Epithelial cell of prostate (primary cell): ENCODE data around the gene SORL1-AS1.
"Not testable (repeated sequence)": the region's sequence is repeated elsewhere in the genome, so short reads cannot be mapped to it uniquely, and the experiment has no call there.

Source experiments
- DNase-seq: peaks from one replicate; pipeline ENCODE4 v3.0.0-alpha.2; 2011; ENCODE audit warnings: low read depth, low spot score
- H3K27ac ChIP-seq: fragments of 450-650 bp; 2 replicates; pipeline ENCODE4 v1.5.1; 2017; ENCODE audit warnings: mild to moderate bottlenecking

Gene SORL1-AS1

DNA sequence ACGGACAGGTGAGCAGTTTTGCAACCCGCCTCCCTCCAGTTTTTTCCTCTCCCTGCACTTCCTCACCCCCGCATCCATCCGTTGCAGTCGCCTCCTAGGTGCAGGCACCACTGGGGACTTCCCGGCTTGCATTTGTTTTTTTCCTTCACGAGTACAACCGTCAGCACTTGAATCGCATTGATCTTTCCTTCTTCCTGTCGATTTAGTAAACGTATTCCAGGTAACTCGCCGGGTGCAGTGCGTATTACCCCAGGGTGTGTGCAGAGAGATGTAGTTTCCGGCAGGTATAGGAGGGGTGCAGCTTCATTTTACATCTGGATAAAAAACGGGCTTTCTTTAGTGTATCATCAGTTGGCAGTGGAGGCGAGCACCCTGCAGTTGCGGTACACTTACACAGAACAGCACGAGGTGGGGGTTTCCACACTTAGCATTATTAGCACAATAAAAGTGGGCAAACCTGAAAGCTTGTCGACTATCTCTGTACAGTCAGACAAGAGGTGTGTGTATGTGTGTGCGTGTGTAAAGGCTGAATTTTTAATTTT lies at the start of gene SORL1-AS1:
Gene SORL1-AS1 (minus strand): TSS at position 359 of the 542 bp plus-strand sequence.
- no peak for DNase-seq
- H3K27ac ChIP-seq: peak within 1 kb of the TSS; percentile 36

DNA sequence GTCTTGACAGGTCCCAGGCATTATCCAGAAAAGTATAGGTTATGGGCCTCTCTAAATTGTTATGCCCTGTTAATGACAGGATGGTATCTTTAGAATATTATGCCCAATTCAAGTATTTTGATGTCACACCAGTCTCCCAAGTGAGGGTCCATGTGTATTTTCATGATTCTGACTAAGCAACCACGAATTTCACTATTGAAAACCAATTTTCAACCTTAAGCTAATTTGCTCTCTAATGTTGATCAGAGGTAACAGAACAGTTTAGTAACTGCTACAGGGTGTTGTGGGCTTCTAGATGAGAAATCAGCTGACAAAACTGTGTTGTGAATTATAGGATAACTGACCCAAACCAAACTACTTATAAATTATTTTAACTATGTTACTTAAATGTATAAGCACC lies 48.0 kb upstream of the SORL1-AS1 start:
- DNase-seq: no peak
- no peak overlapping the region for H3K27ac ChIP-seq

DNA sequence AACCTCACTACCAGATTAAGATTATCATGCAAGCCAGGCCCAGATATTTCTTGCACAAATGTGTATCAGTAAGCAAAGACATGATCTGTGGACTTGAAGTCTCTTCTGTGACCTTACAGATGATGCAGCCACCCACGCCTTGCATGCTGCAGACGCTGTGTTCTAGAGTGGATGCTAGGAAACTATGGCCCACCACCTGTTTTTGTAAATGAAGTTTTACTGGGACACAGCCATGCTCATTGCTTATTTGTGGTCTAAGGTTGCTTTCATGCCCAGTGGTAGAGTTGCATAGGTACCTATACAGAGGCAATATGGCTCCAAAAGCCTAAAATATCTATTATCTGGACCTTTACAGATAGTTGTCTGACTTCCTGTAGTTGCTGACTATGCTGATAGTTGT lies 47.5 kb upstream of the SORL1-AS1 start:
- no peak overlapping the region for H3K27ac ChIP-seq
- DNase-seq: no peak

DNA sequence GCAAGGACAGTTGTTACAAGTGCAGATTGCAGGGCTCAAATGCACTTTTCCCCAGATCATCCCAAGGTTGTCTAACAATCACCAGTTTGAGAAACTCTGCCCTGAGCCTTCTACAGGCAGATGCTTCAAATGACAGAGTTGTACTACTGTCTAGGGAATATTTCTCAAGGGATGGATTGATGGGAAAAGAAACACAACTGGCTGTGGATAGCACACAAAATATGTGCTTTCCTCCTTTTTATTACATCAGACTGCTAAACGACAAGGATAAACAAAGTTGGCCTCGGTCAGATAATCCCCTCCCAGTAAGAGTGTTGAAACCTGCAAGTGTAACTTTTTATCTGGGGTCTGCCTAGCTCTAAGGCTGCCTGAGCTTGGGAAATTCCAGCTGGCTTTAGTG lies 46.6 kb upstream of the SORL1-AS1 start:
- DNase-seq: no peak
- H3K27ac ChIP-seq: no peak overlapping the region

DNA sequence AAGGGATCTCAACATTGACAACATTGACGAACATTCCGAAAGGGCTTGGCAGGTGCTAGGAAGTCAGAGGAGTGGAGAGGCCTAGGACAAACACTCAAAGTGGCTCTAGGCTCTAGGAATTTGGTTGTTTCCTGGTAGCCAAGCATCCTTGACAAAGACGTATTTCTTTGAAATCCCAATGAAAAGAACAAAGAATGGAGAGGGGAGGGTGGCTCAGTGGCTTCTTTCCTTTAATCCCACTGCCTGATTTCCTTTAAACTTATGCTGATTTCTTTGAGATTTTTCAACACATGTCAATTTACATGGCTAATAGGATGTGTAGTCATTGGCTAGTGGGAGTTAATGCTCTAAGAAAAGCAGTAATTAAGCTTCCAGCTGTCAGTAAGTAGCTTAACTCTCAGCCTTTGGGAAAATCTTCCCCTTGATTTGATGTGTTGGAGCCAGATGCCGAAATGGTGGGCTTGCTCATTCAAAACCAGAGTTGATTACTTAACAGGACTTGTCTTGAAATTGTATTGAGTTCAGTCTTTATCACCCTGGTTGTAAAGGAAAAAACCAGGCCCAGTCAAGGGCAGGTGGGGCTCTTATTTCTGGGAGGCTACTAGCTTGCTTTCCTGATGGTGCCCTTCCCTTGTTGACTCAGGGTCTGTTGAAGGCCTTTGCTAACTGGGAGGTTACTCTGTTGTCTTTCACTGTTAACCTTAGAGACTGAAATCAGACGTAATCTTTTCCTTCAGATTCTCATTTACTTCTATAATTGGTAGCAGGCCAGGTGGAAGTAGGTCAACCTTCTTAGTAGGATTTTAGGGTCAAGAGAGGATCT lies 44.6 kb upstream of the SORL1-AS1 start:
- H3K27ac ChIP-seq: no peak overlapping the region
- DNase-seq: no peak

DNA sequence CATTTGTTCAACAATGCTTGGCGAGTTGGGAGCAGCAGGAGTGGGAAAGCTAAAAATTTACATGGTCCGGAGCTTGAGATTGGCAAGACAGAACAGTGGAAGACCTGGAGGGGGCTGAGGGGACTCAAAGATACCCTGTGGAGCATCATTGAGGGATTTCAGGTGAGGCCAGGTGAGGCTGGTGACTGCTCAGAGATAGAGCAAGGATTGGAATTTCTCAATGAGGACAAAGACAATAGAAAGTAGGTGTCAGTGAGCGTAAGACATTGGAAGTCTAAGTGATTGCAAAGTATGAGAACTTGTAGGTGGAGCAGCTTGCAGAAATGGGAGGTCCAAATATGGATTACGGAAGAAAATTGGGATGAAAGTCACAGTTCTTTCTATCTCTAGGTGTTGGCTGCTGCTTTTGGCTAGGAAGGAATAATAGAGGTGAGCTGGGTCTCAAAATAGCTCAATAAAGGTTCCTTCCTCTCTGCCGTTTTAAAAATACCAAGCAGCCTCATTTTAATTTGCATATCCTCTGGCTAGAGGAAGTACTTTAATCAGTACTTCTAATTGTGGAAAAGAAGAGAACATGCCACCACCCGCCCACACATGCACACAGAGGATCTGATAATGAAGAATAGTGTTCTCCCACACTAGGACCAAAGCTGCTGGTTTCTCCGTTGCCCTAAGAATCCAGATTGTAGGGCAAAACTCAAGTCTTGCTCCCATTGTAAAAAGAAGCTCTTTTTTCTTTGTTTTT lies 41.8 kb upstream of the SORL1-AS1 start:
- no peak for DNase-seq

DNA sequence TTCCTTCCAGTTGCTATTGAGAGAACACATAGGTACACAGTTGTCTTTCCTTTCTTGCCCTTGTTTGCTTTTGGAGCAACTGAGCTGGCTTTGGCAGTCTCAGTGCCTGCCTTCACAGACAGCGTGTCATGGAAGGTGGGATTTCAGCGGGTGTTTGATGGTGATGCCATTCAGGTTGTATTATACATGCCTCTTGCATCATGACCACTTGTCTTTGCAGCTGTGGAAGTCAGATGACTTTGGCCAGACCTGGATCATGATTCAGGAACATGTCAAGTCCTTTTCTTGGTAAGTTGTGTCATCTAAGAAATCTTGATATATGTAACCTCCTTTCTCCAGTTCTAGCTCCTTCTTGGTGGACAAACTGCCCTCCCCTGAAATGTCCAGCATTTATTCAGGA lies 37.1 kb upstream of the SORL1-AS1 start:
- DNase-seq: no peak
- no peak overlapping the region for H3K27ac ChIP-seq

More for the DNA sequence above, 41.8 kb upstream of the SORL1-AS1 start:
- no peak overlapping the region for H3K27ac ChIP-seq

DNA sequence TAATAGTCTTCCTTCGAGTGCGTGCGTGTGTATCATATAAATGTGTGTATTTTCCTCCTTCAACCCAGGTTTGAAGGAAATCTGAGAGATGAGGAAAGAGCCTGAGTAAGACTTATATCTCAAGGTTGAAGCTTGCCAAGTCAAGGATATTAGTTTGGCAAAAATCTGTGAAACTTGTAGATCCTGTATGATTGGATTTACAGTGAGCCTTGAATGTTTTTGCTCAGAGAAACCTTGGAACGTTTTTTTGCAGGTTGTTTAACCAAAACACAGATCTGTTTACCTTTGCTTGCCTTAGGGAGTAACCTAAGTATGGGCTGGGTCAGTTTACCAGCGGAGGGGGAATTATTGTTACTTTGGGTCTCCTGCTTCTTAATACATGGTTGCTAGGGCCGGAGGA lies 35.9 kb upstream of the SORL1-AS1 start:
- H3K27ac ChIP-seq: no peak overlapping the region
- DNase-seq: no peak

DNA sequence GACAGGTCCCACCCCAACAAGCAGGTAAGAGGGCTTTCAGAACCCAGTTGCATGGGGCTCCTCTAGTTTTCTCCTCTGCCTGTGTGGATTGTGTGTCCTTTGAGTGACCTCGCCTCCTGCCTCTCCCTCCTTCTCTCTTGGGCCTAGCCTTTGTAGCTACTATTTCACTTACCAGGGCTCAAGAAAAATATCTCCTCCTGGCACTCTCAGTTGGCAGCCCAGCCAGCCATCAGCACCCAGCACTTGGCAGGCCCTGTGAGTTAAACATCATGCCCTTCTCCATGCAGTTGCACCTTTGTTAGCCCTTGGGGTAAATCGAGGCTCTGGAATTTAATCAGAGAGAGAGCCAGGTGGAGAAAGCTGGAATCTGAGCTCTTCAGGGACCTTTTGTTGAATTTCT lies 35.4 kb upstream of the SORL1-AS1 start:
- no peak for DNase-seq
- no peak overlapping the region for H3K27ac ChIP-seq

DNA sequence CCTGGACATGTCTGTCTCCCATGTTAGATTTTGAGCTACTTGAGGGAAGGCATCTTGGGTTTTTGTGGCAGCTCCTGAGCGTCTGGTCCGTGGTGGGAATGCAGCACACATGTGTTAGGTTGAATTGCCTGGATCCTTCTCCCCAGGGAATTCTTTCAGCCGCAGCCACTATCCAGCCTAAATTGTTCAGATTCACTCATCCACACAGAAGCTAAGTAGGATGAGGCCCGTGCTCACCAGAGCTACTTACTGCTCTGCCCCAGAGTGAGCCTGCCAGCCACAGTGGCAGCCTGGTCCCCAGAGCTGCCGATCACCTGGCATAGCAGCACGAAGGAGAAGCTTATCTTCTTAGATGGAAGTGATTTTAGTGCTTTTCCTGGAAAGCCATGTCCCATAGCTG lies 34.4 kb upstream of the SORL1-AS1 start:
- no peak for DNase-seq
- H3K27ac ChIP-seq: no peak overlapping the region

DNA sequence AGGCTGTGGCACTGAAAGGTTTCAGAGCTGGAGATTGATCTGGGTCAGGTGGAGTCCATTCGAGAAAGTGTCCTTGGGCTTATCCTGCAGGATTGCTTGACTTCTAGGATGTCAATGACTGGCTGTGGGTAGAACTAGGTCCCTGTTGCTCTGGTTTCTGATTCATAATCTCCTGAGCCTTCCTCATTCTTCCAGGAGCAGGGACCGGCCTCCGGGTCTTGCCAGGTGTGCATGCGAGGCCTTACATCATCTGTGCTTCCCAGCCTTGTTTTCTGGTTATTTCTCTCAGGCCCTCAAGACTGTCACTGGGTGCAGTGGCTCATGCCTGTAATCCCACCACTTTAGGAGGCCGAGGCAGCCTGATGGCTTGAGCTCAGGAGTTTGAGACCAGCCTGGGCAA lies 33.3 kb upstream of the SORL1-AS1 start:
- no peak for DNase-seq
- no peak overlapping the region for H3K27ac ChIP-seq

DNA sequence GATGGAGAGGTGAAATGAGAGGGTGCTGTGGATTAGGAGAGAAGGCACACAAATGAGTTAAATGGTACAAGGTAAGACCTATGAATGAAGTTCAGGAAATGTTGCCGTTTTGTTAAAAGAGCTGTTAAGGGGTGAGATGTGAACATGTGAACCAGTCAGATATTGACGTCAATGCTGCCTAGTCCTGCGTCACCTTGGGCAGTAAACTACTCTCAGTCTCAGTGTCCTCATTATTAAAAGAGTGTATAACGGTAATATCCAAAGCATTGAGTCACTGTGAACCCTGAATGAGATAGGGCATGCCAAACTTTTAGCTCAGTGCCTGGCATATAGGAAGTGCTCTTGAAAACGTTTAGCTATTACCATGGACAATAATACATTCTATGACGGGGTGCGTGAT lies 32.4 kb upstream of the SORL1-AS1 start:
- no peak for DNase-seq
- H3K27ac ChIP-seq: no peak overlapping the region

DNA sequence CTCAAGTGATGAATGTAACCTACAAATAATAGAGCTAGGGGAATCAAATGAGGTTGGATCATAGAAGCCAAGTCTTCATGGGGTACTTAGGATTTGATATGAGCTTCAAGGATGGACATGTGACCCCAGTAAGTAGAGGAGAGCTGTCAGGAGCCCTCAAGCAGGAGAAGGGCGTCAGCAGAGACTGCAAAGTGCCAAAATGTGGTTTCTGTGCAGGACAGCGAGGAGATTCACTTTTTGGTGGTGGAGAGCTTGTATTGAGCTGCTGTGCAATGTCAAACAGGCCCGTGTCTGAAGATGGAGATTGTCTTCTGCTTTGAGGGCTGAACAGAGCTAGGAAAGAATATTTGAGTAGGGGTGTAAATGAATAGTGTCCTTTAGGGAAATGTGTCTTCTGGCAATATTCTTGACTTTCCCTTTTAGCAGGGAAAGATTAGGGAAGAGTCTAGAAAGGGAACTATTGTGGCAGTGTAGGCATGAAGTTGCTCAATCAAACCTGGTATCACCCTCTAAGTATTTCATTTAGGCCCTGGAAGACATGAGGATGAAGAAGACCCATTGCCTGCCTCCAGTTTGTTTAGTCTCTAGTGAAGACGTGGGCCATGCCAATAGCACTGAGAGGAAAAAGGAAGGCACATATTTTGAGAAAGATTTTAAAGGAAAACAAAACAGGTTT lies 31.2 kb upstream of the SORL1-AS1 start:
- H3K27ac ChIP-seq: no peak overlapping the region
- no peak for DNase-seq

DNA sequence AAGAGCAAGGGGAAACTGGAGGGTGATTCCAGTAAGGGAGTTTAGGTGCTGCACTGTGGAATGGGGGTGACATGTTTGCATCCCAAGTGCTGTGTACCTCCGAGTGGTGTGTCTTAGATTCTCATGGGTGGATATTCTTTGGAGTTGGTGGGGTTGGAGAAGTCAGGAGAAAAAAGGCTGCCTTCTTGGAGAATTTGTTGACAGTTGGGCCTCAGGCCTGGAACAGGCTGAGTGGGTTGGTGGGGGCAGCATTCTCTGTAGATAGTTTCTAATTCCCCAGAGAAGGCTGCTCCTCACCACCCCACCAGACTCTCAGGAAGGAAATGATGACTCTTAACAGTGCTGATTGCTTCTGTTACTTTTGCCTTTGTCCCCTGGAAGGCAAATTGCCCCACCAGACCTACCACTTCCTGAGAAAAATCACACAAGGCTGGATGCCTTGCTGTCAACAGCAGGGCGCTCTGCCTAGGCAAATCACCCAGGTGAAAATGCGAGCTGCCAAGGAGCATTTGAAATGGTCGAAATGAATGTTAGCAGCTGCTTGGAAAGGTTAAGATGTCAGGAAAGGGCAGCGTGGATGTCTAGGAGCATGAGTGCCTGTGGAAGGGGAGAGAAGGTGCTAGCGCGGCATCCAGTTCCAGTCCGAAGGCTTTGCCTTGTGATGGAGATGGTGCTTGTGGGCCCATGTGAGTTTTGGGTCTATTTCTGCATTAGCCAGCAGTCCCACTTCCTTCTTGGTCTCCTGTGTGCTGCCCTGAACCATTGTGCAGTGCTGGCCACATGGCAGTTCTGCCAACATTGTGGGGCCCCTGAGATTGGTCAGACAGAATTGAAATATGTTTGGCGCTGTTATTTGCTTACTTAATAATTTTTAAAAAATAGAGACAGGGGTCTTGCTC lies 29.7 kb upstream of the SORL1-AS1 start:
- no peak for DNase-seq
- H3K27ac ChIP-seq: no peak overlapping the region

DNA sequence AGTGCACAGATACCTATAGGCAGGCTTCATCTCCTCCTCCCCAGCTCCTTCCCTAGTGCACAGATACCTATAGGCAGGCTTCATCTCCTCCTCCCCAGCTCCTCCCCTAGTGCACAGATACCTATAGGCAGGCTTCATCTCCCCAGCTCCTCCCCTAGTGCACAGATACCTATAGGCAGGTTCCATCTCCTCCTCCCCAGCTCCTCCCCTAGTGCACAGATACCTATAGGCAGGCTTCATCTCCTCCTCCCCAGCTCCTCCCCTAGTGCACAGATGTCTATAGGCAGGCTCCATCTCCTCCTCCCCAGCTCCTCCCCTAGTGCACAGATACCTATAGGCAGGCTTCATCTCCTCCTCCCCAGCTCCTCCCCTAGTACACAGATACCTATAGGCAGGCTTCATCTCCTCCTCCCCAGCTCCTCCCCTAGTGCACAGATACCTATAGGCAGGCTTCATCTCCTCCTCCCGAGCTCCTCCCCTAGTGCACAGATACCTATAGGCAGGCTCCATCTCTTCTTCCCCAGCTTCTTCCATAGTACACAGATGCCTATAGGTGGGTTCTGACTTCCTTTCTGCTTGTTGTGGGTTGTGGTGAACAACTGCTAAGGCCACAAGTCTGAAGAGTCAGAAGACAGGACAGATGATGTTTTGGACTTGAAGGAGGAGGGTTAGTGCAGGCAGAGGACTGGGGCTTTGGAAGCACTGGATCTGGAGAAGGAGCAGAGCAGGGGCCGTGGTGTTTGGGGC lies 28.9 kb upstream of the SORL1-AS1 start:
- DNase-seq, H3K27ac ChIP-seq: not testable (repeated sequence)

DNA sequence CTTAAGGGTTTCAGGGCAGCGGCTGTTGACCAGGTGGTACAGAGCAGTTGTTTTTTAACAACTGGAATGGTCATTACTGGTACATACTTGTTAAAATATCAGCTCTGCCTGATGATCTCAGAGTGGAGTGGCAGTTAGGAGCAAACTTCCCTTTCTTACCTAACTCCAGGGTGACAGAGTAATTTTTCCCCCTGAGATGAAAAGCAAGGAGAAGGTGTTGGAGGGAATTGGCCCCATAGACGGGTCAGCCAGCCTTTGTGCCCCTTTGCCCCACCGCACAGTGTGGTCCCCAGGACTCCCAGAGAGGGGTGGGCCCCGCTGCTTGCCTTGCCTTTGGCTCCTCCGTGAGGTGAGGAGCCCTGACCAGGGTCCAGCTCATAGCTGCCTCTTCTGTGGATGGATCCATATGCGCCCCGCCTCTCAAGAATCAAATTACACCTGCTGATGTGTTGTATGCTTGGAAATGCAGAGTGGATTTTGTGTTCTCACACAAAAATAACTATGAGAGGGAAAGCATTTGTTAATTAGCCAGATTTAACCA lies 27.0 kb upstream of the SORL1-AS1 start:
- no peak for DNase-seq
- H3K27ac ChIP-seq: no peak overlapping the region

DNA sequence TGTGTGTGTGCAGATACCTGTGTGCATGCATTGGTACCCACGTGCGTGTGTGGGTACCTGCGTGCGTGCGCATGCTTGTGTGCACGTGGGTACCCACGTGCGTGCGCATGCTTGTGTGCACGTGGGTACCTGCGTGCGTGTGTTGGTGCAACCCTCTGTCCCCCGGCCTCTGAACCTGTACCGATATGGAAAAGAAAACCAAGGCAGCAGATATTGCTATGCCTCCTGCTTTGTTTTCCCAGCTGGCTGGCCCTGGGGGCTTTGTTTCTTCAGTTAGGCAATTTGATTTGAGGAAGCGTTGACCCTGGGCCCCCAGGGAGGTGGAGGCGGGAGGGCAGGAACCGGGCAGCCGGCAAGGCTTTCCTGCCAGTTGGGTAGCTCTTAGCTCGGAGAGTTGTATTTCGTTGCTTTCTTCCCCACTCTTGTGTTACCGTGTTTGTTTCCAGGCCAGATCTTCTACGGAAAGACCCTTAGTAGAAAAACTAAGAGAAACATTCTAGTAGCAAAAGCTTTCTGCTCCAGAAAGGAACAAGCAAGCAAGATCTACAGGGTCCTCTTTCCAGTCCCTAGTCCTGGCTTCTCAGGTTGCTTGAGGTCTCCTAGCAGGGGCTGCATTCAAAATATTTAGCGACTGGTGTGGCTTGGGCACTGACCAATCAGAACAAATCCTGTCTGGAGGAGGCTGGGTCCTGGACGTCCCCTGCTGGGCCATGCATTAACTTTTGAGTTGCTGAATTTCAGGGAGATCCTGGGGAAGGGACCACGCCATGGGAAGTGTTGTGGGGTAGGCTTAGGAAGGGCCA lies 26.3 kb upstream of the SORL1-AS1 start:
- DNase-seq: no peak
- H3K27ac ChIP-seq: no peak overlapping the region

DNA sequence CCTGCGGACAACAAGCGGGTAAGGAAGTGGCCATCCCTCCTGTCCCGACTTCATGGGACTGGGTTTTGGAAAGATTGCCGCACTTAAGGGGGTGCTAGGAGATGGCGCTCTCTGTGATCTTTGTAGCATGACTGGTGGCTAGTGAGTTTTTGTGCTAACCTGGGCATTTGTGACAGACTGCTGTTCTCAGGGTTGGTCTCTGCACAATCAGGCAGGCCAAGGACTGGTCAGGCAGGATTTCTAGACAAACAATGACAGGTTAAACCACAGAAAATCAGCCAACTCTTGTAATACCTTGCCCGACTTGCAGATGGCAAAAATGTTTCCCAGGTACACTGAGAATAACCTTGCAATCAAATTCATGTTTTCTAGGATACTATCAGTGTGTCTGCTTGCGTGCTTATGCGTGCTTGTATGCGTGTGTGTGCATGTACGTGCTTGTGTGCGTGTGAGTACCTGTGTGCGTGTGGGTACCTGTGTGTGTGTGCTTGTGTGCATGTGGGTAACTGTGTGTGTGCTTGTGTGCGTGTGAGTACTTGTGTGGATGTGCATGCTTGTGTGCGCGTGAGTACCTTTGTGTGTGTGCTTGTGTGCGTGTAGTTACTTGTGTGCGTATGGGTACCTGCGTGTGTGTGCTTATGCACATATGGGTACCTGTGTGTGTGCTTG lies 25.6 kb upstream of the SORL1-AS1 start:
- peak overlapping the region; percentile 14 for H3K27ac ChIP-seq
- no peak for DNase-seq
